Fibroblast of lung (primary cell): Measurements from ENCODE around the gene PPP1R10.
"Not testable (repeated sequence)": the region's sequence is repeated elsewhere in the genome, so short reads cannot be mapped to it uniquely, and the experiment has no call there.

Source experiments
- EZH2 ChIP-seq: IDR thresholded peaks from 2 replicates; pipeline ENCODE4 v1.5.1; 2012; ENCODE audit warnings: low read length, control low read depth, mild to moderate bottlenecking; ENCODE audit errors: missing control alignments
- TF ChIP-seq, protein P1 (sequence below), 2 donors: IDR thresholded peaks in 1 of 2; conservative IDR thresholded peaks in 1 of 2; 1 replicate in 1 of 2; 2 replicates in 1 of 2; pipeline ENCODE4 v1.5.1; 2011 to 2012; ENCODE audit warnings: low read length in 2 of 2, control low read depth in 1 of 2, inconsistent platforms in 1 of 2, low read depth in 1 of 2, mild to moderate bottlenecking in 1 of 2

DNA sequence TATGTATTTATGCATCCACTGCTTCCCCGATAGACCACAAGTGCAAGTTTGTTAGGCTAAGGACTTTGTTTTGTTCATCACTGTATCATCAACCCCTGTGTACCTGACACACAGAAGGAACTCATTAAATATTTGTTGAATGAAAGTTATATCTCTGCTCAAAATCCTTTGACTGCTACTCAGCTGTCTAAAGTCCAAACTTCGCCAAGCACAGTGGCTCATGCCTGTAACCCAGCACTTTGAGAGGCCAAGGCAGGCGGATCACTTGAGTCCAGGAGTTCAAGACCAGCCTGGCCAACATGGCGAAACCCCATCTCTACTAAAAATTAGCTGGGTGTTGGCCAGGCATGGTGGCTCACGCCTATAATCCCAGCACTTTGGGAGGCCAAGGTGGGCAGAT is 40.9 kb upstream of the PPP1R10 start:
- TF ChIP-seq, protein P1, sequence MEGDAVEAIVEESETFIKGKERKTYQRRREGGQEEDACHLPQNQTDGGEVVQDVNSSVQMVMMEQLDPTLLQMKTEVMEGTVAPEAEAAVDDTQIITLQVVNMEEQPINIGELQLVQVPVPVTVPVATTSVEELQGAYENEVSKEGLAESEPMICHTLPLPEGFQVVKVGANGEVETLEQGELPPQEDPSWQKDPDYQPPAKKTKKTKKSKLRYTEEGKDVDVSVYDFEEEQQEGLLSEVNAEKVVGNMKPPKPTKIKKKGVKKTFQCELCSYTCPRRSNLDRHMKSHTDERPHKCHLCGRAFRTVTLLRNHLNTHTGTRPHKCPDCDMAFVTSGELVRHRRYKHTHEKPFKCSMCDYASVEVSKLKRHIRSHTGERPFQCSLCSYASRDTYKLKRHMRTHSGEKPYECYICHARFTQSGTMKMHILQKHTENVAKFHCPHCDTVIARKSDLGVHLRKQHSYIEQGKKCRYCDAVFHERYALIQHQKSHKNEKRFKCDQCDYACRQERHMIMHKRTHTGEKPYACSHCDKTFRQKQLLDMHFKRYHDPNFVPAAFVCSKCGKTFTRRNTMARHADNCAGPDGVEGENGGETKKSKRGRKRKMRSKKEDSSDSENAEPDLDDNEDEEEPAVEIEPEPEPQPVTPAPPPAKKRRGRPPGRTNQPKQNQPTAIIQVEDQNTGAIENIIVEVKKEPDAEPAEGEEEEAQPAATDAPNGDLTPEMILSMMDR (conservative IDR thresholded peaks at IDR 0.05 in 1 of 2, IDR thresholded peaks at IDR 0.05 in 1 of 2; ENCODE audit: low read depth in 1 of 2, low read length in 2 of 2) = not testable (repeated sequence)
- not testable (repeated sequence) for TF ChIP-seq EZH2
